Activated B cell treated with CpG ODN at 0.5 μM for 24 hours (primary cell): ENCODE data around the gene SLC7A4. TPM values are rescaled to one million over a fixed set of nuclear protein-coding genes. Genes with fewer than 3 reads are reported as not detected.
"Not testable (repeated sequence)": the region's sequence is repeated elsewhere in the genome, so short reads cannot be mapped to it uniquely, and the experiment has no call there.

Source experiments
- ATAC-seq: fragments of 200-7000 bp; cut with Tn5 transposase; one replicate; pipeline ENCODE4 v1.10.0; 2021; ENCODE audit warnings: low read depth, mild to moderate bottlenecking, moderate library complexity
- CTCF ChIA-PET: fragments of 350-600 bp; sonication (Branson Sonifier 250); formaldehyde crosslinking; loops from one replicate; lab custom pipeline; 2021; ENCODE audit warnings: antibody characterized with exemption; lab: Charles Lee
- POLR2A ChIA-PET: fragments of 350-600 bp; sonication (Branson Sonifier 250); formaldehyde crosslinking; loops from one replicate; lab custom pipeline; 2021; ENCODE audit warnings: antibody characterized with exemption; lab: Charles Lee
- DNase-seq: peaks from one replicate; pipeline ENCODE4 v3.0.0; 2022
- H3K27ac Mint-ChIP-seq: one replicate; pipeline ENCODE4 v1.8.0; 2020; ENCODE audit warnings: mixed read lengths
- H3K27me3 Mint-ChIP-seq: one replicate; pipeline ENCODE4 v1.8.0; 2021; ENCODE audit warnings: mixed read lengths
- H3K36me3 Mint-ChIP-seq: one replicate; pipeline ENCODE4 v1.8.0; 2021; ENCODE audit warnings: low read depth, mixed read lengths
- H3K4me1 Mint-ChIP-seq: one replicate; pipeline ENCODE4 v1.8.0; 2021; ENCODE audit warnings: mixed read lengths
- H3K4me3 Mint-ChIP-seq: one replicate; pipeline ENCODE4 v1.8.0; 2020; ENCODE audit warnings: mild to moderate bottlenecking, mixed read lengths
- H3K9me3 Mint-ChIP-seq: one replicate; pipeline ENCODE4 v1.8.0; 2020; ENCODE audit warnings: mixed read lengths
- intact Hi-C: fragments of 100-400 bp; cut with micrococcal nuclease; formaldehyde crosslinking; loops from one replicate; pipeline ENCODE4 v1.15.1; 2024
- total RNA-seq: library from RNA; stranded (reverse); gene quantifications from 2 replicates; pipeline ENCODE4 v1.2.3, GENCODE V29; 2022
- TF ChIP-seq, protein P1 (sequence below): fragments of 200-600 bp; IDR thresholded peaks from one replicate; pipeline ENCODE4 v1.8.0; 2022; ENCODE audit warnings: antibody characterized with exemption, mild to moderate bottlenecking

Gene SLC7A4
- total RNA-seq, 1 donor from 2014 or later, result not detected

DNA sequence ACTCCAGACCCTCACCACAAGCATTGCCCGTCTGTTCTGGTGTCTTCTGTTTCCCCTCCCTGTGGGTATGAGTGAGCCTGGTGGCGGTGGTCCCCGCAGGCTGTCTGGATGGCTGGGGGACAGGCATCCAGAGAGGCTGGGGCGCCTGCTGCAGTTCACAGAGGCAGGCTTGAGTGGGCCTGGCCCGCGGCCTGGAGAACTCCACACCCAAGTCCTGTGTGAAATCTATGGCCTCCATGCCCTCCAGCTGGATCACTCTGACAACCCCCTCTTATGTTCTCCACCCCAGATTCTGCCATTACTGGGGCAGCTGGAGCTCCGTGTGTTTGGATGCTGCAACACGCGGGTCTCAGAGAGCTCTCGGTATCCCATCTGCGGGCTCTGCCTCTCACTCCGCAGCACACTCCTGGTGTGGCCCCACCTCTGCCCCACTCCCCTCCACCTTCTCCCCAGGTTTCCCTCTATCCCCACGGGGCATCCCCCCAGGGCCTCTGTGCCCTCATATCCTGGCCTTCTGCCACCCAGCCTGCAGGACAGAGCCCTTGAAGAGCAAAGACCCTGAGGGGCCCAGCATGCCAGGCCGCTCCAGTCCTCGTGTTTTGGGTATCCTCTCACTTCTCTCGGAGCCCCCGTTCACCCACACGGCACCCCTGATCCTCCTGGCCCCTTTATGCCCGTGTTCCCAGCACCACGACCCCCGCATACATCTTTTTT is 44.7 kb upstream of the SLC7A4 start:
- TF ChIP-seq, protein P1, sequence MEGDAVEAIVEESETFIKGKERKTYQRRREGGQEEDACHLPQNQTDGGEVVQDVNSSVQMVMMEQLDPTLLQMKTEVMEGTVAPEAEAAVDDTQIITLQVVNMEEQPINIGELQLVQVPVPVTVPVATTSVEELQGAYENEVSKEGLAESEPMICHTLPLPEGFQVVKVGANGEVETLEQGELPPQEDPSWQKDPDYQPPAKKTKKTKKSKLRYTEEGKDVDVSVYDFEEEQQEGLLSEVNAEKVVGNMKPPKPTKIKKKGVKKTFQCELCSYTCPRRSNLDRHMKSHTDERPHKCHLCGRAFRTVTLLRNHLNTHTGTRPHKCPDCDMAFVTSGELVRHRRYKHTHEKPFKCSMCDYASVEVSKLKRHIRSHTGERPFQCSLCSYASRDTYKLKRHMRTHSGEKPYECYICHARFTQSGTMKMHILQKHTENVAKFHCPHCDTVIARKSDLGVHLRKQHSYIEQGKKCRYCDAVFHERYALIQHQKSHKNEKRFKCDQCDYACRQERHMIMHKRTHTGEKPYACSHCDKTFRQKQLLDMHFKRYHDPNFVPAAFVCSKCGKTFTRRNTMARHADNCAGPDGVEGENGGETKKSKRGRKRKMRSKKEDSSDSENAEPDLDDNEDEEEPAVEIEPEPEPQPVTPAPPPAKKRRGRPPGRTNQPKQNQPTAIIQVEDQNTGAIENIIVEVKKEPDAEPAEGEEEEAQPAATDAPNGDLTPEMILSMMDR, result no peak
- ATAC-seq (no peak), DNase-seq (no peak)
- ChIA-PET CTCF (no interaction called here), POLR2A (no interaction called here)
- Mint-ChIP-seq H3K9me3 (no peaks in the 10 kb centered on the region), H3K27ac (no peak overlapping the region), H3K36me3 (no peaks in the 10 kb centered on the region), H3K4me1 (no peaks in the 10 kb centered on the region), H3K27me3 (peaks cover 6% of the 10 kb centered on the region), H3K4me3 (no peak overlapping the region)
- intact Hi-C loops, result no loop called here

DNA sequence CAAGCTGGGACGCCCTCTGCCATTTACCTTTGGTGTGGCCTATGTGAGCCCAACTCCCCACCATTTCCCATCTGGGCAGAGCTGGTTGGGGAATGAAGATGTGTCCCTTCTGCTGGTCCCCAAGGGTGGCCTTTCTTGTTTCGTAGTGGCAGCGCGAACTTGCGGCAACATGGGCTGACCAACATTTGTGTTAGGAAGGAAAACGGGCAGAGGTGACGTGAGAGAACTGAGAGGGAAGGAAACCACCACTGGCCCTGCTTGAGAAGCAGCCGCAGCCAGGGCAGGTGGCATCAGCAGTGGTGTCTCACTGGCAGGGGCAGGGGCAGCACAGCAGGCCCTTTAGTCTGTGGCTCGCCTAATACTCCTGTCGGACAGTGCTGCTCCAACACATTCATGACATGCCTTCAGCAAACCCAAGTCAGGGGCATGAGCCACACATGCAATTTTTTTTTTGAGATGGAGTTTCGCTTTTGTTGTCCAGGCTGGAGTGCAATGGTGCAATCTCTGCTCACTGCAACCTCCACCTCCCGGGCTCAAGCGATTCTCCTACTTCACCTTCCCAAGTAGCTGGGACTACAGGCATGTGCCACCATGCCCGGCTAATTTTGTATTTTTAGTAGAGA is 43.3 kb upstream of the SLC7A4 start:
- H3K4me1 Mint-ChIP-seq, result no peaks in the 10 kb centered on the region
- intact Hi-C loops, result no loop called here
- TF ChIP-seq, protein P1, result no peak
- DNase-seq, result no peak
- no peaks in the 10 kb centered on the region for H3K36me3 Mint-ChIP-seq
- ATAC-seq, result no peak
- no peaks in the 10 kb centered on the region for H3K9me3 Mint-ChIP-seq
- ChIA-PET CTCF (no interaction called here), POLR2A (no interaction called here)
- no peak overlapping the region for H3K27ac Mint-ChIP-seq
- H3K27me3 Mint-ChIP-seq, result peaks cover 6% of the 10 kb centered on the region
- H3K4me3 Mint-ChIP-seq, result no peak overlapping the region

DNA sequence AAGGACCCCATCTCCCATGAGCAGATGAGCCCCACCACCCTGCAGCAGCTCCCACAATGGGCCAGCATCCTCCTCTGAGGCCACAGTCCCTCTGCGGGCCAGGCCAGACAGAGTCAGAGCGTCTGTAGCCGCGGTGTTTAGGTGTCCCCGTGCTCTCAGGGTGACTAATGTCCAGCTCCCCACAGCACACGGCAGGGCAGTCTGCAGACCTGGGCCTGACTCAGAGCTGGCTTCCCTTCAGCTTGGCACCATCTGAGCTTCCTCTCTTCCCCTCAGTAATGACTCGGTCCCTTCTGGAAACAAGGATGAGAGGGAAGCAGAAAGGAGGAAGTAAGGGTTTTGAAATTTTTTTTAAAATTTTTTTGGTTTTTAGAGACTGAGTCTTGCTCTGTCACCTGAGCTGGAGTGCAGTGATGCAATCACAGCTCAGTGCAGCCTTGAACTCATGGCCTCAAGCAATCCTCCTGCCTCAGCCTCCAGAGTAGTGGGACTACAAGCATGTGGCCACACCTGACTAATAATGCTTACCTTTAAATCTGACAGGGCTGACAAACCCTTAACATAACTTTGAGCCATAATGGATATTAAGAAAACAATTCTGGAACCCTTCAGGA is 41.8 kb upstream of the SLC7A4 start:
- intact Hi-C loops, result no loop called here
- Mint-ChIP-seq H3K36me3 (no peaks in the 10 kb centered on the region), H3K9me3 (no peaks in the 10 kb centered on the region), H3K4me1 (no peaks in the 10 kb centered on the region), H3K27ac (no peak overlapping the region), H3K4me3 (no peak overlapping the region), H3K27me3 (peaks cover 6% of the 10 kb centered on the region)
- ChIA-PET CTCF (no interaction called here), POLR2A (no interaction called here)
- TF ChIP-seq, protein P1, result no peak
- ATAC-seq (no peak), DNase-seq (no peak)

GRCh38 chr22:21073482-21073881 is 41.1 kb upstream of the SLC7A4 start:
- DNase-seq, result no peak
- H3K4me3 Mint-ChIP-seq, result no peak overlapping the region
- ATAC-seq, result no peak
- no peaks in the 10 kb centered on the region for H3K36me3 Mint-ChIP-seq
- peaks cover 5% of the 10 kb centered on the region for H3K27me3 Mint-ChIP-seq
- POLR2A ChIA-PET, result no interaction called here
- H3K27ac Mint-ChIP-seq, result no peak overlapping the region
- intact Hi-C loops, result no loop called here
- CTCF ChIA-PET, result no interaction called here
- TF ChIP-seq, protein P1, result no peak
- no peaks in the 10 kb centered on the region for H3K4me1 Mint-ChIP-seq
- H3K9me3 Mint-ChIP-seq, result no peaks in the 10 kb centered on the region

- H3K4me1 Mint-ChIP-seq, result no peaks in the 10 kb centered on the region
- TF ChIP-seq, protein P1, result no peak
- no peaks in the 10 kb centered on the region for H3K9me3 Mint-ChIP-seq
- POLR2A ChIA-PET, result no interaction called here
- no peak overlapping the region for H3K27ac Mint-ChIP-seq
- no peak for DNase-seq
- H3K4me3 Mint-ChIP-seq, result no peak overlapping the region
- H3K27me3 Mint-ChIP-seq, result peaks cover 5% of the 10 kb centered on the region
- intact Hi-C loops, result no loop called here
- CTCF ChIA-PET, result no interaction called here
- no peaks in the 10 kb centered on the region for H3K36me3 Mint-ChIP-seq
- ATAC-seq, result no peak
Observed at GRCh38 chr22:21073023-21073422, 40.7 kb upstream of the SLC7A4 start.

DNA sequence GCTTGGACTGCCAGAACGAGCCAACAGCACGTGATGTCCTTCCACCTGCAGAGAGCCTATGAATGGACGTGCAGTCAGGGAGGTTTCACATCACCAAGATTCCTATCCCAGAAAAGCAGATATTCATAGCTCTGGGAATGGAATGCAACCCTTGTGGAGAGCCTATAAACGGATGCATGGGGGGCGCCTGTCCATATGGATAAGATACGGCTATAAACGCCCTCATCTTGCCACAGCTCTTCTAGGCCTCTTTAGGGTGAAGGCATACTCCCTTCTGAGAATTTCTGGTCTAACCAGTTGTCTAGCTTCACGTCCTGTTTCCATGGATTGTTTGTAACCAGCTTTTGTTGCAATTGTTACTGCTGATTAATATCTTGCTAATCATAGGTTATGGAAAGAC is 39.4 kb upstream of the SLC7A4 start:
- H3K4me3 Mint-ChIP-seq, intact Hi-C loops, H3K4me1 Mint-ChIP-seq, CTCF ChIA-PET, POLR2A ChIA-PET, H3K27me3 Mint-ChIP-seq, H3K9me3 Mint-ChIP-seq, H3K36me3 Mint-ChIP-seq, DNase-seq, ATAC-seq, H3K27ac Mint-ChIP-seq: not testable (repeated sequence)
